Lower leg skin (tissue), 3 donors: ENCODE results near the gene OLFML3.

Experiments
- POLR2A ChIP-seq, 2 donors: fragments of 450-650 bp; IDR thresholded peaks; one replicate each; pipeline ENCODE4 v1.6.1; 2016 to 2017; ENCODE audit warnings: antibody characterized with exemption in 2 of 2, mild to moderate bottlenecking in 1 of 2, moderate library complexity in 1 of 2
- TF ChIP-seq, protein P1 (sequence below), 3 donors: fragments of 450-650 bp; IDR thresholded peaks; one replicate each; pipeline ENCODE4 v1.5.1; 2016; ENCODE audit warnings: antibody characterized with exemption in 3 of 3, mild to moderate bottlenecking in 3 of 3, moderate library complexity in 2 of 3

DNA sequence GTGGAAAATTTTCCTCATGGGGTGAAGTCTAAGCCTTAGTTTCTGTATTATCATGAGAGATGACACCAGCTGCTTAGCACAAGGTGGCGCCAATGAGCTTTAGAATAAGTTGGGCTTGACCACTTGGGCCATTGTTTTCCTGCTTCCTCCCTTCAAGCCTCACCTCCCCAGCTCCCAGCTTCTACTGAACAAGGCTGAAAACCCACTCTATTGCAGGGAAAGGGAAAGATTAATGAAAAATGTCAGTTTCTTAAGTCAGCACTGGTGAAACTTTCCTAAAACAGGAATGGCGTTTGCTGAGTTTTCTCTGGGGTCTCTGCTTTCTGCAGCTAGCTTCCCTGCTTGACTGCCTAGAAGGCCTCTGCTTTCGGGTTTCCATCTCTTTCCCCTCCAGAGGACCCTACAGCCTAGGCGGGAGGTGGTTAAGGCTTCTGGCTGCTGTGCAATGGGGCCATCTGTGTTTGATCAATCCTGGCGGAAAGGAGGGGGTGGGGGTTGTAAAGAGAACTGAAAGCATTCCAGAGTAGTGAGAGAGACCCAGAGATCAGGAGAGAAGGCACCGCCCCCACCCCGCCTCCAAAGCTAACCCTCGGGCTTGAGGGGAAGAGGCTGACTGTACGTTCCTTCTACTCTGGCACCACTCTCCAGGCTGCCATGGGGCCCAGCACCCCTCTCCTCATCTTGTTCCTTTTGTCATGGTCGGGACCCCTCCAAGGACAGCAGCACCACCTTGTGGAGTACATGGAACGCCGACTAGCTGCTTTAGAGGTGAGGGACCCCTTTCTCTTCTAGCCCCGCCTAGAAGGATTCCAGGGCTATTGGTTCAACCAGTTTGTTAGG lies at the start of gene OLFML3:
- TF ChIP-seq, protein P1, sequence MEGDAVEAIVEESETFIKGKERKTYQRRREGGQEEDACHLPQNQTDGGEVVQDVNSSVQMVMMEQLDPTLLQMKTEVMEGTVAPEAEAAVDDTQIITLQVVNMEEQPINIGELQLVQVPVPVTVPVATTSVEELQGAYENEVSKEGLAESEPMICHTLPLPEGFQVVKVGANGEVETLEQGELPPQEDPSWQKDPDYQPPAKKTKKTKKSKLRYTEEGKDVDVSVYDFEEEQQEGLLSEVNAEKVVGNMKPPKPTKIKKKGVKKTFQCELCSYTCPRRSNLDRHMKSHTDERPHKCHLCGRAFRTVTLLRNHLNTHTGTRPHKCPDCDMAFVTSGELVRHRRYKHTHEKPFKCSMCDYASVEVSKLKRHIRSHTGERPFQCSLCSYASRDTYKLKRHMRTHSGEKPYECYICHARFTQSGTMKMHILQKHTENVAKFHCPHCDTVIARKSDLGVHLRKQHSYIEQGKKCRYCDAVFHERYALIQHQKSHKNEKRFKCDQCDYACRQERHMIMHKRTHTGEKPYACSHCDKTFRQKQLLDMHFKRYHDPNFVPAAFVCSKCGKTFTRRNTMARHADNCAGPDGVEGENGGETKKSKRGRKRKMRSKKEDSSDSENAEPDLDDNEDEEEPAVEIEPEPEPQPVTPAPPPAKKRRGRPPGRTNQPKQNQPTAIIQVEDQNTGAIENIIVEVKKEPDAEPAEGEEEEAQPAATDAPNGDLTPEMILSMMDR (IDR thresholded peaks at IDR 0.05), result no peak
- no peak for TF ChIP-seq POLR2A (IDR thresholded peaks at IDR 0.05)
